Liver (tissue), 3 donors: Measurements from ENCODE around the gene COMMD1.

Source experiments
- CTCF ChIP-seq: fragments of 150-350 bp; IDR thresholded peaks from 2 replicates; pipeline ENCODE4 v1.5.1; 2017; ENCODE audit warnings: improper control_type of control experiment, low read depth, low read length; ENCODE audit not compliant: missing input control
- HNF4A ChIP-seq, 2 donors: conservative IDR thresholded peaks; 2 replicates each; pipeline ENCODE4 v1.6.1; 2016; ENCODE audit warnings: antibody characterized with exemption in 2 of 2, mild to moderate bottlenecking in 2 of 2
- JUND ChIP-seq, 2 donors: IDR thresholded peaks; 2 replicates each; pipeline ENCODE4 v1.6.1; 2016; ENCODE audit warnings: antibody characterized with exemption in 2 of 2
- NR2F2 ChIP-seq: IDR thresholded peaks from 2 replicates; pipeline ENCODE4 v1.6.1; 2016; ENCODE audit warnings: antibody characterized with exemption
- RAD21 ChIP-seq, 2 donors: IDR thresholded peaks; 2 replicates each; pipeline ENCODE4 v1.6.1; 2016; ENCODE audit warnings: antibody characterized with exemption in 2 of 2, mild to moderate bottlenecking in 2 of 2
- REST ChIP-seq: IDR thresholded peaks from 2 replicates; pipeline ENCODE4 v1.6.1; 2016; ENCODE audit warnings: antibody characterized with exemption, mild to moderate bottlenecking
- RXRA ChIP-seq, 2 donors: IDR thresholded peaks; 2 replicates each; pipeline ENCODE4 v1.6.1; 2017 to 2018; ENCODE audit warnings: antibody characterized with exemption in 2 of 2, mild to moderate bottlenecking in 1 of 2
- YY1 ChIP-seq: IDR thresholded peaks from 2 replicates; pipeline ENCODE4 v1.6.1; 2016; ENCODE audit warnings: antibody characterized with exemption, mild to moderate bottlenecking
- donor health status: healthy.
- donor health status: healthy.

GRCh38 chr2:62084801-62085200 is 179.3 kb downstream of the COMMD1 start:
- no peak for TF ChIP-seq CTCF
- TF ChIP-seq NR2F2: no peak
- TF ChIP-seq RAD21 (IDR thresholded peaks at IDR 0.05): no peak
- TF ChIP-seq HNF4A (conservative IDR thresholded peaks at IDR 0.05): no peak
- TF ChIP-seq RXRA (IDR thresholded peaks at IDR 0.05): no peak
- no peak for TF ChIP-seq REST
- no peak for TF ChIP-seq YY1
- TF ChIP-seq JUND (IDR thresholded peaks at IDR 0.05): no peak
